HT-29 (cell line): ENCODE results near the gene ASB17. TPM values are rescaled to one million over a fixed set of nuclear protein-coding genes. Genes with fewer than 3 reads are reported as not detected.
"Not testable (repeated sequence)": the region's sequence is repeated elsewhere in the genome, so short reads cannot be mapped to it uniquely, and the experiment has no call there.

Experiments
- DNase-seq: peaks from one replicate; pipeline ENCODE4 v3.0.0-alpha.2; 2015; ENCODE audit warnings: low spot score
- total RNA-seq: library from RNA; depleted of rRNA; stranded (reverse); fragments of >200 nt; shearing (Covaris generic); gene quantifications from 2 replicates; pipeline ENCODE4 v1.2.3, GENCODE V29; 2014; rRNA removed

Gene ASB17, protein sequence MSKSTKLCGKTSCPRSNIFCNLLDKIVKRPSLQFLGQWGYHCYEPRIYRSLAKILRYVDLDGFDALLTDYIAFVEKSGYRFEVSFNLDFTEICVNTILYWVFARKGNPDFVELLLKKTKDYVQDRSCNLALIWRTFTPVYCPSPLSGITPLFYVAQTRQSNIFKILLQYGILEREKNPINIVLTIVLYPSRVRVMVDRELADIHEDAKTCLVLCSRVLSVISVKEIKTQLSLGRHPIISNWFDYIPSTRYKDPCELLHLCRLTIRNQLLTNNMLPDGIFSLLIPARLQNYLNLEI
- total RNA-seq, result not detected in 2 replicates

DNA sequence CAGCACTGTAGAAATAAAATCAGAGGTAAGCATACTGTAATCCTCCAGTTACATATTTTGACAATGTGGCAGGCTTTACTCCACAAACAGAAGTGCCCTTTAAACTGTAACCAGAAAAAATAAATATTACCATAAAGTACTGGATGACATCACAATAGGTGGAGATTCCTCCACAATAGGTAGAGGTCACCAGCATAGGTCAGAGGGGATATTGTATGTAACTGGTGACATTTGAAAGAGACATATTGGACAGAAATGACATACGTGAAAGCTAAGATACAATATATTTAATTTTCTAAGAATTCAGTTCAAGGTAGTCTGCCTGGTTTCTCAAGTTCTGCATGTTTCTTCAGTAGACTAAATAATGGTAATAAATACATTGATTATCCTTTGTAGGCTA lies at the start of gene ASB17:
Gene ASB17 (minus strand): TSS at position 101 of the 400 bp plus-strand sequence. CDS start 113 bp downstream, outside the sequence.
- DNase-seq, result no peak

DNA sequence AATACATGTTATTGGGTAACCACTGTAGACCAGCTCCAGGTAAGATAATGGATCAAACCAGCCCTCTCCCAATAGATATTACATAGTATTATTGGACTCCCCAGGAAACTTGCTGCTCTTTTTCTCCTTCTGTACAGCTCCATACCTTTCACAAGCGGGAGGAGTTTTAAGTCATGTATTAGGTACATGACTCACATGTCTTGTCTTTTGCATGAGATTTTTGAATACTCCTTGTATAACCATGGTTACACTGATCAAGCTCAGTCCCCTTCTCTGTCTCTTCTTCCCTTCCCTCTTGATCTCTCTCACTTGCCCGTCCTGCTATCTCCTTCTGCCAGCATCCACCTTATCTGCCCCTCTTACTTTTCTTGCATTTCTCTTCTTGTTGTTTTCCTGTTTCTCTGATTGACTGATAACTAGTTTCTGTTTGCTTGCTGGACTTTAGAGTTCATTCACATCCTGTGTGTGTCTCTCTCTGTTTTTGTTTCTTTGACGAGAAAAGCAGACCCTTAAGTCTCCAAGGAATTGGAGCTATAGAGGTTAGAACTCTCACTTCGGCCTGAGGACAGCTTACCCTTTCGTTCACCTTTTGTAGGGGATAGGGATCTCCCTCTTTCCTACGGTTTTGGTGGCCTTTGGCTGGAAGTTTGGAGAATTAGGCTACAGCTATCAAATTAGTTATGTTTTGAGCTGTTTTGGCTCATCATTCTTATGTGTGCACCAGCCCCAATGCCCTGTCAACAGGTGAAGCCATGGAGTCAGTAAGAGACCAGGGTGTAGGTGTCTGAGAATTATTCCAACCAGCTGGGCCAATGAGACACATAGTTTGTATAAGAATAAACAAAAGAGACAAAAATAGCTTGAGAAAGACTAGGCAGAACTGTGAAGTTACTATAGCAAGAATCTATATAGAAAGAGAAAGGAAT lies 49.0 kb upstream of the ASB17 start:
- DNase-seq, result no peak

DNA sequence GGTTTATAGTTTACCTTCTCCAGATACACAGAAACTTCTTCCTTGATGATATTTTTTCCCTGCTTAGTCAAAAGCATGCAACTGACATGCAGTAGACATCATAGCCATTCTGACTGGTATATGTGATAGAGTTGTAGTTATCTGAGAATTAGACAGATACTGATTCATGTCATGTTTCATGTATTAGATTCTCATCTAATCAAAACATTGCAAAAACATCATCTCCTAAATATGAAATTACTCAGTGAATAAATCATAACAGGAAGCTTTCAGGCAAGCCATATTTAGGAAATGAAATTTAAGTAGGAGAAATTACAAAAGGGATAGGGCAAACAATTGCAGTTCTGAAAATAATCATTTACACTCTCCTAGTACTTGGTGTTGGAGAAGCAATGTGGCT lies 38.4 kb upstream of the ASB17 start:
- DNase-seq, result no peak

DNA sequence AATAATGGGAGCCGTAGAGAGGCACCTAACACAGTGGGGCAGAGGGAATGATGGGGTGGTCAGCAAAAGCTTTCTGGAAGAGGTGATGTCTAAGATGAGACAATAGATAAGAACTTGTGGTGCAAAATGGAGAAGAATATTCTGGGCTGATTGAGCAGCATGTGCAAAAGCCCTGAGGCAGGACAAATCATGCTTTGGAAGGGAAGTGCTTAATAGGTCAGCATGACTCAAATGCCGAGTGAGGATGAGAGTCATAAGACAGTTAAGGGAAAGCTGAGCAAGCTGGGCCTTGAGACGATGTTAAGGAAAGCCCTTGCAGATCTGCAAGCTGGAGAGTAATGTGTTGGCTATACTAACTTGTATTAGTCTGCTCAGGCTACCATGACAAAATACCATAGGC lies 37.3 kb upstream of the ASB17 start:
- DNase-seq, result no peak

DNA sequence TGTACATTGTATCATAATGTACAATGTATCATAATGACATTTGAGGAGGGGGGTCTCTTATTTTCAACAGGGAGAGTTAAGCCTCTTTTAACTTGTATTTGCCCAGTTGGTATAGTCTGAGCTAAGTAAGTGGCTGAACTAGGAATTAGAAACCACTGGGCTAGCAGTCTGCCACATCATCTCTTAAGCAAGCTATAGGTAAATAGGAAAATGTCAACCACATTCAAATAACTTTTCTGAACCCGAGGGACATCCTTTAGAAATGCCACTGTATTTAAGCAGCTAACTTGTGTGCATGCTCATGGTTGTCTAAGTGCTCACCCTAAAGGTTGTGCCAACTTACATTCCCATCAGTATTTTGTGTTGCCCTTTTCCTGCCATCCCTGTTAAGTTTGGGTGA lies 35.5 kb upstream of the ASB17 start:
- no peak for DNase-seq

DNA sequence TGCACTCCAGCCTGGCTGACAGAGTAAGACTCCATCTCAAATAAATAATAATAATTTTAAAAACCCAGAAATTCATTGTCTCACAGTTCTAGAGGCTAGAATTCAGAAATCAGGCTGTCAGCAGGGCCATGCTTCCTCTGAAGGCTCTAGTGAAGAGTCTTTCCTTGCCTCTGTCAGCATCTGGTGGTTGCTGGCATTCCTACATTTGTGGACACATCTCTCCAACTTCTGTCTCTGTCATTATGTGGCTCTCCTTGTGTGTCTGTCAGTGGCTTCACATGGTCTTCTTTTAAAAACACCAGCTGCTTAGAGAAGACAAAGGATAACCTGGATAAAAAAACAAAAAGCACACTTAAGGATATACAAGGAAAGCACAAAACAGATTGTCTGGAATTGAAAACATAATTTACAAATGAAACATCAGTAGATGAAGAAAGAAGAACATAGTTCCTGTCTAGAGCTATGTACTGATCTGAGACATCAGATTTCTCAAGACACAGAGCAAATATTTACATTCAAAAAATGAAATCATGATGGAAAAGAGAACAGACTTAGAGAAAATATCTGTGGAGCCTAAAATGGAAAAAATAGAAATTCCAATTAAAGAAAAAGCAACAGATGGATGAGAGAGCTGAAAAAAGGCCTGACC lies 32.7 kb upstream of the ASB17 start:
- no peak for DNase-seq

DNA sequence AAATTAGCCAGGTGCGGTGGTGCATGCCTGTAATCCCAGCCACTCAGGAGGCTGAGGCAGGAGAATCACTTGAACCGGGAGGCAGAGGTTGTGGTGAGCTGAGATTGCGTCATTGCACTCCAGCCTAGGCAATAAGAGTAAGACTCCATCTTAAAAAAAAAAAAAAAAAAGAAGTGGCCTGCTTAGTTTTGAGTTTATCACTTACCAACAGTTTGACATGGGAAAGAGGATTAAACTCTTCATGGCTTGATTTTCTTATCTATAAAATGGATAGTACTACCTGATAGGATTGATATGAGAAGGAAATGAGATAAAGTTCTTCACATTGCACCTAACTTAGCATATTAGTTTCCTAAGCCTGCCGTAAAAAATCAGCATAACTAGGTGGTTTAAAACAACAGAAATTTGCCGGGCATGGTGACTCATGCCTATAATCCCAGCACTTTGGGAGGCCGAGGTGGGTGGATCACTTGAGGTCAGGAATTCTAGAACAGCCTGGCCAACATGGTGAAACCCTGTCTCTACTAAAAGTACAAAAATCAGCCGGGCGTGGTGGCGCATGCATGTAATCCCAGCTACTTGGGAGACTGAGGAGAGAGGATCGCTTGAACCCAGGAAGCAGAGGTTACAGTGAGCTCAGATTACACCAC lies 32.0 kb upstream of the ASB17 start:
- peak; percentile 9 for DNase-seq

DNA sequence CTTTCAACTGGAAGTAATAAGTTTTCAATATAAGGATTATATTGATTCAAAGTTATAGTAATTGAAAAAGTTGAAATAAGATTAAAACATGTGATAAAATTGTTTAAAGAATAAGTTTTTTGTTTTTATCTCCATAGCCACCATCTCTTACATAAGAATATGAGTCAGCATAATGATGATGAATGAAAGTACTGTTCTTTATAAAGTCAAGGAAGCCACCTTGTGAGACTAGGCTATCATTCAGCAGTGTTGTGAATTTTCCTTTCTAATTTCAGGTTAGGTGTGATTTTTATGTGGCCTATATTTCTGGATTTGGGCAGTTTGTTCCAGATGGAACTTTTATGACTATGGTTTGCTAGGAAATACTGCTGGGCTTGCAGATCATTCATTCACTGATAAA lies 22.4 kb upstream of the ASB17 start:
- DNase-seq, result peak; percentile 43

DNA sequence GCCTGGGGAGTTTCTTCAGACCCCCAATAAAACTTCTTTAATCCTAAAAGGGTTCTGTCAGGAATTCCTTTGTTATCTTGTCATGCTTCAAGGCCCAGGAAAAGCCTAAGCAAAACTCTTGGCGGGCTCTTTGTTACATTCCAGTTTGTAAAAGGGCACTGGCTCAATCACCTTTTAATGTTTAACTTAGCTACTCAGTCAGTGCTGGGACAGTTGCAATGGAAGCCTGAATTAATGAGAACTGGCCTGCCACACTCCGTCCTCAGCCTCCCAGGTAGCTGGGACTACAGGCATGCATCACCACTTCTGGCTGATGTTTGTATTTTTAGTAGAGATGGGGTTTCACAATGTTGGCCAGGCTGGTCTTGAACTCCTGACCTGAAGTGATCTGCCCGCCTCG lies 21.3 kb upstream of the ASB17 start:
- DNase-seq, result no peak

DNA sequence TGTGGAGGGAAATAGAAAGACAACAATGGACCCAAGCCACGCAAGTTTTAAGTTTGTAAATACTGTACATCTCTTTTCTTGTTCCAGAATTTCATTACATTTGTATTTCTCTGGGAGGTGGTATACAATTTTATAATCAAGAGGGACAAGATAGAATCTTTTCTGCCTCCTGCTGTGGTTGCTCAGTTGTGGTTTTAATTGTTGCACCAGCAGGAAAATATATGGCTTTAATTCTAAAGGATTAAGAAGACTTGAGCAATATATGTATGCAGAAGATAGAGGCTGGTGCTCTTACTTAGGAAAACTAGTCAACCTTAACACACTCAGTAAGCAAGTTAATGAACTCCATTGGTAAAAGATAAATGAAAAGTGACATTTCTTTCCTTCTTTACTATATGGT lies 19.8 kb upstream of the ASB17 start:
- no peak for DNase-seq

DNA sequence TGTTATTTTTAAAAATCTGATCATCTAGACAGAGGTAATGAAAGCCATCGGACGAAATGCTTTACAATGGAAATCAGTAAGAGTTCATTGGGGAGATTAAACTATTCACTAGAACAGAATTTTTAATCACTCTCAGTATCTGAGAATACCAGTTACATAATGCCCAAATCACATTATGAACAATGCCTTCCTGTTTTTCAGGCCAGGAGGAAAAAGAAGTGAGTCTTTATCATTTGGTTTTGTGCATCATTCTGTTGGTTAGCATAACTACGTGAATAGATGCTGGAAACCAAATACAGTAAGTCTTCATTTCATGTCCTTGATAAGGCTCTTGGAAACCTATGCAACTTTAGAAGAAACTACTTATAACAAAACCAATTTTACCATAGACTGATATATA lies 18.0 kb upstream of the ASB17 start:
- DNase-seq, result no peak

DNA sequence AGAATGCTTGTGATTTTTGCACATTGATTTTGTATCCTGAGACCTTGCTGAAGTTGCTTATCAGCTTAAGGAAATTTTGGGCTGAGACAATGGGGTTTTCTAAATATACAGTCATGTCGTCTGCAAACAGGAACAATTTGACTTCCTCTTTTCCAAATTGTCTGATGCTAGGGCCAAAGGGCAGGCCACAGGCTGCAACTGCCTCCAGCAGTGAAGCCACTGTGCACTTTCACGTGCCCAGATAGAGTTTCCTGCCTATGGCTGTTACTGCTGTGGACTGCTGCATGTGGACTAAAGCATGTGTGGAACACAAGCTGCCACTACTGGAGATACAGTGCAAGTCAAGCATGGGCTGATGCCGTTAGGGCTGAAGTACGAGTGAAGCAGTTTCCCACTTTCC lies 10.8 kb upstream of the ASB17 start:
- DNase-seq, result not testable (repeated sequence)

DNA sequence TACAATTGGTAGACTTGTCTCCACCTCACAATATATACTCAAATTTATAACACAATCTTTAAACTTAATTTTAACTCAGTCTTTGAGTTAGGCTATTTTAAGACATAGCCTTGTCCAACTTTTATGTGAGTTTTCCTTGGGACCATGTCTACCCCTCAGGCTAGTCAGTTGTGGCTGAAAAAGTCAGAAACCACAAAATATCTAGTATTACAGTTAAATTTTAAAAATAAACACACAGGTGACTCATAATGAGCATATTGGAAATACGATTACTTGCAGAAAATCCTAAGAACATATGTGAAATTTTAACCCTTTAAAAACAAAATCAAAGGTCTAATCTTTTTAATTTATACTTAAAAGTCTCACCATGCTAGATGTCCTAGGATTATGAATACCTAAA lies 4.8 kb upstream of the ASB17 start:
- DNase-seq, result no peak

DNA sequence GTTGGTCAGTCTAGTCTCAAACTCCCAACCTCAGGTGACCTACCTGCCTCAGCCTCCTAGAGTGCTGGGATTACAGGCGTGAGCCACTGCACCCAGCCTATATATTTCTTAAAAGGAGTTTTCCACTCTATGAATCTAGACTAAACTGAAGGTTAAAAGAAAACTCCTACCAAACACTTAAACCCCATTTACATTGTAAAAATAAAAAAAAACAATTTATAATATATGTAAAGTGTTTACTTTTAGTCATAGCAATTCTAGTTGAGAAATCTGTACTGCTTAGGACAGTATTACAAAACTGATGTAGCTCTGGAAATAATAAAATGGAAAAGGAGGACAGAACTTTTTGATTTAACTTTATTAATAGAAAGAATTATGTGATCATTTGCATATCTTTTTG lies 9.5 kb downstream of the ASB17 start:
- no peak for DNase-seq

DNA sequence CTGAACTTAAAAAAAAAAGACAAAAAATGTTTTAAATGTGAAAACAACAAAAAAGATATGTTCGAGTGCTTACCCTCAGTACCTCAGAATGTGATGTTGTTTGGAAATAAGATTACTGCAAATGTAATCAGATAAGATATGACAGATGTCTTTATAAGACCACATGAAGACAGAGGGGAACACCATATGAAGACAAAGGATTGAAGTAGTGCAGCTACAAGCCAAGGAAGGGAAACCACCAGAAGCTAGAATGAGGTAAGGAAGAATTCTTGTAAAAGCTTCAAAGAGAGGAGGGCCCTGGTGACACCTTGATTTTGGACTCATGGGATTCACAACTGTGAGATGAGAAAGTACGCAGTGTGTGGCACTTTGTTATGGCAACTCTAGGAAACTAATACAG lies 15.4 kb downstream of the ASB17 start:
- no peak for DNase-seq

DNA sequence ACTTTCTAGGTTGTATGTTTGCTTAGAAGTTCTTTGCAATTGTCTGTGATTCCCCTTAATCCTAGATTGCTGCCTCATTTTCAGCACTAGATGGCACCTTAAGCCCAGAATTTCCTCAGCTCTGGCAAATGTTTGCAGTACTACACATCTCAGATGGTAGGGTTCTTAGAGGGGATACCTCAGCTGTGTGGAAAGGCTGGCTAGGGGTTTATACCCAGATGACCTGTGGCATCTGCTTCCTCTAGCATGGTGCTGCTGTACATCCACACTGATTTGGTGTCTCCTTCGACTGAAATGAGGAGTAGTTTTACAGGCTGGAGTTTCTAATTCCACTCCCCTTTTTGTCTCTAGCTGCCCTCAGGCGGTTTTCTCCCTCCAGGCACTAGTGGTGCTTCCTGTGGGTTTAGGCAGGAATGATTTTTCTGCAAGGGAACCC lies 23.5 kb downstream of the ASB17 start:
- peak; percentile 50 for DNase-seq

DNA sequence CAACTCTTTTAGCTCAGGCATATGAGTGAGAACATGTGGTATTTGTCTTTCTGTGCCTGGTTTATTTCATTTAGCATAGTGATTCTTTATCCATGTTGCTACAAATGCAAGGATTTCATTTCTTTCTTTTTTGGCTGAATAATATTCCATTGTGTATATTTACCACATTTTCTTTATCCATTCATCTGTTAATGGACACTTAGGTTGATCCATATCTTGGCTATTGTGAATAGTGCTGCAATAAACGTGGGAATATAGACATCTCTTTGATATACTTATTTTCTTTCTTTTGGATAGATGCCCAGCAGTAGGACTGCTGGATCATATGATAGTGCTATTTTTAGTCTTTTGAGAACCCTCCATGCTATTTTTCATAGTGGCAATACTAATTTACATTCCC lies 30.8 kb downstream of the ASB17 start:
- DNase-seq, result no peak

DNA sequence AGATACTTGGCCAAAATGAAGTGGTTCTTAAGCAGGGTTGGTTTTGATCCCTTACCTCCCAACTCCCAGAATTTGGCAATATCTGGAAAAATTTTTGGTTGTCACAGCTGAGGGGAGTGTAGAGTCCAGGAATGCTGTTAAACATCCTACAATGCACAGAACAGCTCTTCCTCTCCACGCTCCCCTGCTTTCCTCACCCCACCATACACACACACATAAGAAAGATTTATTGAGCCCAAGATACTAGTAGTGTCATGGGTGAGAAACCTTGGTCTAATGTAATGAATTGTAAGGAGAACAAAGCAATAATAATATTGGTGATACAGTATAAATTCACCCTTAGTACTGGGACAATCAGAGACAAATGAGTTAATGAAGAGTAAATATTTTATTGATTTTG lies 47.8 kb downstream of the ASB17 start:
- DNase-seq, result no peak

DNA sequence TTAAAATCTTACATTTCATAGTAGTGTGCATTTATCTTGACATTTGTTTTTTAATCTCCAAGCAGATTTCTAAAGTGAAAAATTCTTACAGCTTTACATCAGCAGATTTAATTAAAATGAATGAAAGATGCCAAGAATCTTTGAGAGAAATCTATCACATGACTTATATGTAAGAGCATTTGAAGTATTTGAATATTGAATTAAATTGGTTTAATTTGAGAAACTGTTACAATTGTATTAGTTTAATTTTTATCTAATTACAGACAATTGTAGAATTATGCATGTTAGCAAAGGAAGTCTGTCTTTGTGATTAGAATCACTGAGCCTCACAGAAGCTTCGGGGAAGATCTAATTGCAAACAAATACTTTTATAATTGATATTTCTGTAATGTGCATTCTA lies 52.2 kb downstream of the ASB17 start:
- DNase-seq, result no peak

DNA sequence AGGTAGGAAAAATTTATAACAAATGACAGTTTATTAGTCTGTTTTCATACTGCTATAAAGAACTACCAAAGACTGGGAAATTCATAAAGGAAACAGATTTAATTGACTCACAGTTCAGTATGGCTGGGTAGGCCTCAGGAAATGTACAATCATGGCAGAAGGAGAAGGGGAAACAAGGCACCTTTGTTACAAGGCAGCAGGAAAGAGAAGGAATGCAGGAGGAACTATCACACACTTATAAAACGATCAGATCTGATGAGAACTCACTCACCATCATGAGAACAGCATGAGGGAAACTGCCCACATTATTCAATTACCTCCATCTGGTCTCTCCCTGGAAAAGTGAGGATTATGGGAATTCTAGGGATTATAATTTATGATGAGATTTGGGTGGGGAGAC lies 61.3 kb downstream of the ASB17 start:
- no peak for DNase-seq
